HCT116 (cell line): ENCODE data around the gene DOHH.

ENCODE experiments used
- EZH2 ChIP-seq: fragments of 200-600 bp; sonication (generic); IDR thresholded peaks from 2 replicates; pipeline ENCODE4 v1.6.1; 2017; ENCODE audit warnings: antibody characterized with exemption, mixed run types
- ZNF274 ChIP-seq: fragments of 200-500 bp; sonication (Bioruptor generic); IDR thresholded peaks from 2 replicates; pipeline ENCODE4 v1.6.1; 2014; ENCODE audit warnings: mild to moderate bottlenecking, low read depth, low read length, inconsistent platforms
- TF ChIP-seq, protein P1 (sequence below), 3 experiments: fragments of 200-600 bp in 1 of 3; sonication (generic) in 1 of 3; IDR thresholded peaks in 2 of 3; conservative IDR thresholded peaks in 1 of 3; 2 replicates each; pipeline ENCODE4 v1.5.1; 2012 to 2017; ENCODE audit warnings: low read depth in 2 of 3, low read length in 2 of 3, antibody characterized with exemption in 1 of 3, borderline replicate concordance in 1 of 3, control low read depth in 1 of 3, mild to moderate bottlenecking in 1 of 3, mixed read lengths in 1 of 3, mixed run types in 1 of 3, moderate library complexity in 1 of 3; ENCODE audit not compliant: insufficient read depth in 1 of 3
- TF ChIP-seq, protein P2 (sequence below): IDR thresholded peaks from 2 replicates; pipeline ENCODE4 v1.6.1; 2012
- TF ChIP-seq, protein P3 (sequence below): IDR thresholded peaks from 2 replicates; pipeline ENCODE4 v1.6.1; 2012; ENCODE audit warnings: low read depth

DNA sequence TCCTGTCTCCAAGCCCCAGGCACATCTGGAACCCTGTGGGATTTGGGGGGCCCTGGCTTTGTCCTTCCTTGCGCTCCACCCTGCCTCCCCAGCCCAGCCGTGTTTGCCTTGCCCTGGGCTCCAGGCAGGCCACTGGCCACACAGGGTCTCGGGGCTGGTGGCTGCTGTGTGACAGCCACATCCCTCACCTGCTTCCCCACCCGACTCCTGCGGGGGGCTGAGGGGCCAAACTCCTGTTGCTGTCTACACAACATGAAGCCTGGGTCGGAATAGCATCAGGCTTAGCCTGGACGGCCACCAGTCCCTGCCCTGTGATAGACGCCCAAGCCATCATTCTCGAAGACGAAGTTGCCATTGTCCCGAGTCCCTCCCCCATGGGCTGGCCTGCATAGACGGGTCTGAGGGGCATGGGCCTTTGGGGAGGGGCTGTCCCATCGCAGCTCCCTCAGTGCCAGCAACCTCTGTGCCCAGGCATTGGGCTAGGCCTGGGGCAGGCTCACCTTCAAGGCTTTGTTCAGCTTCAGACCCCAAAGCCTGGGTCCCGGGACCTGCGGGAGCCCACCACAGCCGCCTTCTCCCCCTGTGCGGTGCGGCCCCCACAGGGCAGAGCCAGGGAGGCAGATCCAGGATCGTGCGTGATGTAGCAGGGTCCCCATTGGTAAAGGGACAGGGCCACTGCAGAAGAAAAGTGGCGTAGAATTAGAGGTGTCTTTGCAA is 23.0 kb upstream of the DOHH start:
- TF ChIP-seq, protein P1, sequence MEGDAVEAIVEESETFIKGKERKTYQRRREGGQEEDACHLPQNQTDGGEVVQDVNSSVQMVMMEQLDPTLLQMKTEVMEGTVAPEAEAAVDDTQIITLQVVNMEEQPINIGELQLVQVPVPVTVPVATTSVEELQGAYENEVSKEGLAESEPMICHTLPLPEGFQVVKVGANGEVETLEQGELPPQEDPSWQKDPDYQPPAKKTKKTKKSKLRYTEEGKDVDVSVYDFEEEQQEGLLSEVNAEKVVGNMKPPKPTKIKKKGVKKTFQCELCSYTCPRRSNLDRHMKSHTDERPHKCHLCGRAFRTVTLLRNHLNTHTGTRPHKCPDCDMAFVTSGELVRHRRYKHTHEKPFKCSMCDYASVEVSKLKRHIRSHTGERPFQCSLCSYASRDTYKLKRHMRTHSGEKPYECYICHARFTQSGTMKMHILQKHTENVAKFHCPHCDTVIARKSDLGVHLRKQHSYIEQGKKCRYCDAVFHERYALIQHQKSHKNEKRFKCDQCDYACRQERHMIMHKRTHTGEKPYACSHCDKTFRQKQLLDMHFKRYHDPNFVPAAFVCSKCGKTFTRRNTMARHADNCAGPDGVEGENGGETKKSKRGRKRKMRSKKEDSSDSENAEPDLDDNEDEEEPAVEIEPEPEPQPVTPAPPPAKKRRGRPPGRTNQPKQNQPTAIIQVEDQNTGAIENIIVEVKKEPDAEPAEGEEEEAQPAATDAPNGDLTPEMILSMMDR (IDR thresholded peaks at IDR 0.05 in 2 of 3, conservative IDR thresholded peaks at IDR 0.05 in 1 of 3; ENCODE audit: borderline replicate concordance in 1 of 3, insufficient read depth in 1 of 3, low read depth in 2 of 3, low read length in 2 of 3) = no peak
- TF ChIP-seq, protein P2, sequence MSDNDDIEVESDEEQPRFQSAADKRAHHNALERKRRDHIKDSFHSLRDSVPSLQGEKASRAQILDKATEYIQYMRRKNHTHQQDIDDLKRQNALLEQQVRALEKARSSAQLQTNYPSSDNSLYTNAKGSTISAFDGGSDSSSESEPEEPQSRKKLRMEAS = no peak
- no peak for TF ChIP-seq ZNF274
- TF ChIP-seq EZH2 = no peak
- TF ChIP-seq, protein P3, sequence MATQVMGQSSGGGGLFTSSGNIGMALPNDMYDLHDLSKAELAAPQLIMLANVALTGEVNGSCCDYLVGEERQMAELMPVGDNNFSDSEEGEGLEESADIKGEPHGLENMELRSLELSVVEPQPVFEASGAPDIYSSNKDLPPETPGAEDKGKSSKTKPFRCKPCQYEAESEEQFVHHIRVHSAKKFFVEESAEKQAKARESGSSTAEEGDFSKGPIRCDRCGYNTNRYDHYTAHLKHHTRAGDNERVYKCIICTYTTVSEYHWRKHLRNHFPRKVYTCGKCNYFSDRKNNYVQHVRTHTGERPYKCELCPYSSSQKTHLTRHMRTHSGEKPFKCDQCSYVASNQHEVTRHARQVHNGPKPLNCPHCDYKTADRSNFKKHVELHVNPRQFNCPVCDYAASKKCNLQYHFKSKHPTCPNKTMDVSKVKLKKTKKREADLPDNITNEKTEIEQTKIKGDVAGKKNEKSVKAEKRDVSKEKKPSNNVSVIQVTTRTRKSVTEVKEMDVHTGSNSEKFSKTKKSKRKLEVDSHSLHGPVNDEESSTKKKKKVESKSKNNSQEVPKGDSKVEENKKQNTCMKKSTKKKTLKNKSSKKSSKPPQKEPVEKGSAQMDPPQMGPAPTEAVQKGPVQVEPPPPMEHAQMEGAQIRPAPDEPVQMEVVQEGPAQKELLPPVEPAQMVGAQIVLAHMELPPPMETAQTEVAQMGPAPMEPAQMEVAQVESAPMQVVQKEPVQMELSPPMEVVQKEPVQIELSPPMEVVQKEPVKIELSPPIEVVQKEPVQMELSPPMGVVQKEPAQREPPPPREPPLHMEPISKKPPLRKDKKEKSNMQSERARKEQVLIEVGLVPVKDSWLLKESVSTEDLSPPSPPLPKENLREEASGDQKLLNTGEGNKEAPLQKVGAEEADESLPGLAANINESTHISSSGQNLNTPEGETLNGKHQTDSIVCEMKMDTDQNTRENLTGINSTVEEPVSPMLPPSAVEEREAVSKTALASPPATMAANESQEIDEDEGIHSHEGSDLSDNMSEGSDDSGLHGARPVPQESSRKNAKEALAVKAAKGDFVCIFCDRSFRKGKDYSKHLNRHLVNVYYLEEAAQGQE = no peak
